ENCODE data around the gene NAGPA. TPM values are rescaled to one million over a fixed set of nuclear protein-coding genes. Genes with fewer than 3 reads are reported as not detected.

NAGPA gene
- total RNA-seq, 4 donors from 2014 or later, result 26.0 to 46.8 (median 30.8) TPM

DNA sequence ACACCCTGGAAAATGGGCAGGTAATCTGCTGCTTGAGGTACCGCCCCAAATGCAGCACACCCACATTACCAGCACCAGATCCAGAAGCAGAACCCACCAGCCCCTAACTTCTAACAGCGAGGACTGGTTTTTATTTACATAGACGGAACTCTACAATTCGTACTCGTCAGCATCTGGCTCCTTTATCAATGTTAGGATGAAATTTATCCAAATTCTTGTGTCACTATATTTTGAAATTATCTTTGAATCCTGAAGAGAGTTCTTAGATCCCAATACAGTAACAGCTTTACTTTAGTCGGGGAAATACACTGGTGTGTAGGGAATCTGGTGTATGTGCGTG lies 37.6 kb upstream of the NAGPA start:
- Histone ChIP-seq H3K27me3 (no peaks in the 10 kb centered on the region), H3K4me3 (replicated peaks in 1 of 3) (peak overlapping the region in 1 of 3 donors; percentile 84), H3K9me3 (no peaks in the 10 kb centered on the region), H3K36me3 (peaks cover 8 to 9% of the 10 kb centered on the region in 2 donors), H3K4me1 (peaks cover 4 to 16% of the 10 kb centered on the region in 2 donors), H3K27ac (peak overlapping the region; percentile 34 to 75 (median 72))
- intact Hi-C loops (cut with DNase I), result no loop called here
- TF ChIP-seq, protein P1, sequence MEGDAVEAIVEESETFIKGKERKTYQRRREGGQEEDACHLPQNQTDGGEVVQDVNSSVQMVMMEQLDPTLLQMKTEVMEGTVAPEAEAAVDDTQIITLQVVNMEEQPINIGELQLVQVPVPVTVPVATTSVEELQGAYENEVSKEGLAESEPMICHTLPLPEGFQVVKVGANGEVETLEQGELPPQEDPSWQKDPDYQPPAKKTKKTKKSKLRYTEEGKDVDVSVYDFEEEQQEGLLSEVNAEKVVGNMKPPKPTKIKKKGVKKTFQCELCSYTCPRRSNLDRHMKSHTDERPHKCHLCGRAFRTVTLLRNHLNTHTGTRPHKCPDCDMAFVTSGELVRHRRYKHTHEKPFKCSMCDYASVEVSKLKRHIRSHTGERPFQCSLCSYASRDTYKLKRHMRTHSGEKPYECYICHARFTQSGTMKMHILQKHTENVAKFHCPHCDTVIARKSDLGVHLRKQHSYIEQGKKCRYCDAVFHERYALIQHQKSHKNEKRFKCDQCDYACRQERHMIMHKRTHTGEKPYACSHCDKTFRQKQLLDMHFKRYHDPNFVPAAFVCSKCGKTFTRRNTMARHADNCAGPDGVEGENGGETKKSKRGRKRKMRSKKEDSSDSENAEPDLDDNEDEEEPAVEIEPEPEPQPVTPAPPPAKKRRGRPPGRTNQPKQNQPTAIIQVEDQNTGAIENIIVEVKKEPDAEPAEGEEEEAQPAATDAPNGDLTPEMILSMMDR (IDR thresholded peaks at IDR 0.05), result no peak
- TF ChIP-seq POLR2A (IDR thresholded peaks at IDR 0.05), result no peak
- 58 to 63% methylated on average over 7 of the region's 7 CpGs for WGBS, 2 donors
- DNase-seq, result no peak

DNA sequence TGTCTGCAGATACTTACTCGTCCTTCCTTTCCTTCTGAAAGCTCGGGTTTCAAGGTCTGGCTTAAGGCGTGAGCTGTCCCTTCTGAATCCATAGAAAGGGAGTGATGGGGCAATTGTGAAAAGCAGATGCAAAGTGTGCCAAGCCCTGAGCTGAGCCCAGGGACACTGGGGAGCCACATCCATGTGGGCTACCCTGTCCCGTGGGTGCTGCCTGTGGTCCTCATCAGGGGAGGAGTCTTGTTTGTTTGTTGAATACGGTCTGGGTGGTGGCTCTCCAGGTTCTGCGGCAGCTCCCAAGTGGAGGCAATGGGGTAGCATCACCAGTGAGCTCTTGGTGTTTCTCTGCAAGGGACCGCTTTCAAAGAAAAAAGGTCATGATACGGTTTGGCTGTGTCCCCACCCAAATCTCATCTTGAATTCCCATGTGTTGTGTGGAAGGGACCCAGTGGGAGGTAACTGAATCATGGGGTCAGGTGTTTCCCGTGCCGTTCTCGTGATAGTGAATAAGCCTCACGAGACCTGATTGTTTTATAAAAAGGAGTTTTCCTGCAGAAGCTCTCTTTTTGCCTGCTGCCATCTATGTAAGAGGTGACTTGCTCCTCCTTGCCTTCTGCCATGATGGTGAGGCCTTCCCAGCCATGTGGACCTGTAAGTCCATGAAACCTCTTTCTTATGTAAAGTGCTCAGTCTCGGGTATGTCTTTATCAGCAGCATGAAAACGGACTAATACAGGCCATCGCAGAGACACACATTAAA lies 36.9 kb upstream of the NAGPA start:
- no peak for TF ChIP-seq POLR2A (IDR thresholded peaks at IDR 0.05)
- TF ChIP-seq, protein P1 (IDR thresholded peaks at IDR 0.05), result no peak
- intact Hi-C loops (cut with DNase I), result no loop called here
- WGBS, 2 donors, result 88% methylated on average over 15 of the region's 15 CpGs

DNA sequence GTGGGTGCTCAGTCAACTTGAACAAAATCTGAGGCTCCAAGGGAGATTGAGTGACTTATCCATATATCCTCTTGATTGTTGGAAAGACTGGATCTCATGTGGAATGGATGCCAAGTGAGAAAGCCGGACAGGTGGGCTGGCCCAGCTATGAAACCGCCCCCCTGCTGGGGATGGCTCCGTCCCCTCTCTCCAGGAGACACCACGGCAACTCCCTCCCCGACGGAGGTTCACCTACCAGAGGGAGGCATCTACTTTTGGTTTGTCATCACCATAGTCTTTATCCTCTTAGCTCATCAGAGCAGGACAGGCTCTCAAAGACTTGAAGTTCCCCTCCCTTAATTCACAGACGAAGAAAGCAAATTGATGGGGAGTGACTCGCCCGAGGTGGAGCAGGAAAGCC lies 36.1 kb upstream of the NAGPA start:
- 82 to 87% methylated on average over 9 of the region's 9 CpGs for WGBS, 2 donors
- Histone ChIP-seq H3K27me3 (no peaks in the 10 kb centered on the region), H3K4me1 (peaks cover 12 to 28% of the 10 kb centered on the region in 2 donors)

More for the DNA sequence above, 36.9 kb upstream of the NAGPA start:
- H3K9me3 ChIP-seq, result no peaks in the 10 kb centered on the region
- DNase-seq, result no peak
- H3K36me3 ChIP-seq, result peaks cover 5 to 9% of the 10 kb centered on the region in 2 donors
- H3K27ac ChIP-seq, result peak overlapping the region in 2 of 3 donors; percentile 34 to 75
- no peaks in the 10 kb centered on the region for H3K27me3 ChIP-seq
- H3K4me3 ChIP-seq (replicated peaks in 1 of 3), result no peak overlapping the region
- peaks cover 6 to 22% of the 10 kb centered on the region in 2 donors for H3K4me1 ChIP-seq

DNA sequence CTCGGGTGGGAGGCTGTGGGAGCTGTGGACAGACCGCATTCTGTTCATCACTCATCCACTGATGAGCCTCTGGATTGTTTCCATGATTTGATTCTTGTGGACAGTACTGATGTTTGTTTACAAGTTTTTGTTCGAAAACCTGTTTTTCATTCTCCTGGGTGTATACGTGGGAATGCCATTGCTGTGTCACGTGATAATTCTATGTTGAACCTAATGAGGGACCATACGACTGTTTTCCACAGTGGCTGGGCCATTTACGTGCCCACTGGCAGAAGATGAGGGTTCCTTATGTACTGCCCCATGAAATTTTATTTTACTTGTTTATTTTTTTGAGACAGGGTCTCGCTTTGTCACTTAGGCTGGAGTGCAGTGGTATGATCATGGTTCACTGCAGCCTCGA lies 35.3 kb upstream of the NAGPA start:
- Histone ChIP-seq H3K4me1 (peaks cover 18 to 34% of the 10 kb centered on the region in 2 donors), H3K36me3 (no peaks in the 10 kb centered on the region), H3K27me3 (no peaks in the 10 kb centered on the region), H3K27ac (no peak overlapping the region), H3K4me3 (replicated peaks in 1 of 3) (no peak overlapping the region), H3K9me3 (no peaks in the 10 kb centered on the region)
- no peak for TF ChIP-seq POLR2A (IDR thresholded peaks at IDR 0.05)
- TF ChIP-seq, protein P1 (IDR thresholded peaks at IDR 0.05), result no peak
- intact Hi-C loops (cut with DNase I), result no loop called here
- WGBS, 2 donors, result 95% methylated on average over 9 of the region's 9 CpGs
- no peak for DNase-seq

More for the DNA sequence above, 36.1 kb upstream of the NAGPA start:
- TF ChIP-seq, protein P1 (IDR thresholded peaks at IDR 0.05), result no peak
- no peak for TF ChIP-seq POLR2A (IDR thresholded peaks at IDR 0.05)
- no peak for DNase-seq
- H3K27ac ChIP-seq, result no peak overlapping the region
- peaks cover 0 to 2% of the 10 kb centered on the region in 2 donors for H3K36me3 ChIP-seq
- intact Hi-C loops (cut with DNase I), result no loop called here
- H3K9me3 ChIP-seq, result no peaks in the 10 kb centered on the region
- H3K4me3 ChIP-seq (replicated peaks in 1 of 3), result no peak overlapping the region

DNA sequence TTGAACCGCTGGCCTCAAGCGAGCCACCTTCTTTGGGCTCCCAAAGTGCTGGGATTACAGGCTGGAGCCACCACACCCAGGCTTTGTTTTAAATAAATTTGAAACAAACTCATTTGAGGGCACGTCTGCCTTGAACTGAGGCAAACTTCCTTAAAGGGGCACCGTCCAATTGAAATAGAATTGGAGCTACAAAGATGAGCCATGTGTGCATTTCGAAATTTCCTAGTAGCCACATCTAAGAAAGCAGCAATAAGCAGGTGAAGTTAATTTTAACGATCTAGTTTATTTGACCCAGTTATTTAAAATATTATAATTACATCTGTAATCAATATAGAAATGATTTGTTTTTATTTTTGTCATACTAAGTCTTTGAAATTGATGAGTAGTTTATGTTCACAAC lies 32.8 kb upstream of the NAGPA start:
- Histone ChIP-seq H3K27ac (peak overlapping the region in 1 of 3 donors; percentile 53), H3K36me3 (no peaks in the 10 kb centered on the region), H3K27me3 (no peaks in the 10 kb centered on the region), H3K4me3 (replicated peaks in 1 of 3) (no peak overlapping the region), H3K9me3 (no peaks in the 10 kb centered on the region), H3K4me1 (peaks cover 18 to 23% of the 10 kb centered on the region in 2 donors)
- WGBS, 2 donors, result 70 to 74% methylated on average over 6 of the region's 6 CpGs
- no peak for DNase-seq
- intact Hi-C loops (cut with DNase I), result no loop called here
- TF ChIP-seq, protein P1 (IDR thresholded peaks at IDR 0.05), result no peak
- TF ChIP-seq POLR2A (IDR thresholded peaks at IDR 0.05), result no peak

Measured in thyroid gland (tissue), 4 donors.